Measurements from ENCODE around the gene TUT7.

TUT7 gene

GRCh38 chr9:86252870-86253269, 101.3 kb downstream of the TUT7 start:
- DNase-seq, result no peak

DNA sequence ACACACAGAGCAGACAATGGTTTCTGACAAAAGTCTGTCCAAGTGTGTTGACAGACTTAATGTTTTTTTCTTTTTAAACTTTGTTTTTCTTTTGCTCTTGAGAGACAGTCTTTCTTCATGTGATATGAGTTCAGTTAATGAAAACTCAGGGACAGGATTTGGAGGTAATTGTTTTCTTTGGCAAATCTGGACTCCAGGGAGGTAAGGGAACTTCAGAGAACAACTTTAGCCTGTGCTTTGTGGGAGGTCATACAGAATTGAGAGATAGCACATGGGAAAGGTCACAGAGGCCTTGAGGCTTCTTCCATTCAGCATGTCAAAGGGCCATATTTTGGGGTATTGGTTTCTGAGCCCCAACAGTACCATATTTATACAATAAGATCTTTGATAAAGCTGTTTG, 104.1 kb downstream of the TUT7 start:
- no peak for DNase-seq

DNA sequence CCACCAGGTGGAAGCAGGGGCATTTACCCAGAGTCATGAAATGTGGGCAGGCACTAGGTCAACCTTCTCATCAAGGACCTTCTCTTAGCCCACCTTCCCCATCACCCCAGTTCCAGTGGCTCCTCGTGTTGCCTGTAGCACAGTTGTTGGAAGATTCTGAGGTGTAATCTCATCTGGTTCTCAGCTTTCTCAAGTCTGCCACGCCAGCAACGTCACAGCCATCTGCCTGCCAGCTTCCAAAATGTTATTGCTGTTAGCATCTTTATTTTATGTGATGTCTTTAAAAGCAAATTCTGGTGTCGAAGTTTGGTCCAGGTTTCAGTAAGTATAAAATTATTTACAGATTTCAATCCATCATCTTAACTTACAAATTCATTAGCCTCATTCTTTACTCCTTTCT, 105.5 kb downstream of the TUT7 start:
- DNase-seq, result no peak

DNA sequence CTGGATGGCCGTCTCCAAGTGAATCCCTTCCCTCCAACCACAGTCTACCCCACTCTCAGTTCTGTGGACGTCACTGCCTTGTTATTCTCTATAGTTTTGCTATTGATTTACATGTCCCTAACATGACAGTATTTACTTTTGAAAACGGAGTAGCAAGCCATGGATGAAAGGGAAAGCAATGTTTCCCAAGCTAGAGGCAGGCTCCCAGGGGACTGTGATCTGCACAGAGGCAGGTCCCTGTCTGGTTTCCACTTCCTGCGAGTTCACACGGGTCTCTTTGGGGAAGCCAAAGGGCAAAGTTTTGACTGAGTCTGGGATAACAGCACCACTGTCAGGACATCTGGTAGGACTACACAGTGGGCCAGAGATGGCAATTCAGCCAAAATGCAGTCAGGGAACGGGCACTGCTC, 107.5 kb downstream of the TUT7 start:
- peak in 1 of 4 experiments; percentile 3 for DNase-seq

- DNase-seq, result peak; percentile 1 to 55 (median 30)
Observed at GRCh38 chr9:86242071-86242470, 112.1 kb downstream of the TUT7 start.

- DNase-seq, result no peak
Observed at GRCh38 chr9:86241216-86241615, 113.0 kb downstream of the TUT7 start.

DNA sequence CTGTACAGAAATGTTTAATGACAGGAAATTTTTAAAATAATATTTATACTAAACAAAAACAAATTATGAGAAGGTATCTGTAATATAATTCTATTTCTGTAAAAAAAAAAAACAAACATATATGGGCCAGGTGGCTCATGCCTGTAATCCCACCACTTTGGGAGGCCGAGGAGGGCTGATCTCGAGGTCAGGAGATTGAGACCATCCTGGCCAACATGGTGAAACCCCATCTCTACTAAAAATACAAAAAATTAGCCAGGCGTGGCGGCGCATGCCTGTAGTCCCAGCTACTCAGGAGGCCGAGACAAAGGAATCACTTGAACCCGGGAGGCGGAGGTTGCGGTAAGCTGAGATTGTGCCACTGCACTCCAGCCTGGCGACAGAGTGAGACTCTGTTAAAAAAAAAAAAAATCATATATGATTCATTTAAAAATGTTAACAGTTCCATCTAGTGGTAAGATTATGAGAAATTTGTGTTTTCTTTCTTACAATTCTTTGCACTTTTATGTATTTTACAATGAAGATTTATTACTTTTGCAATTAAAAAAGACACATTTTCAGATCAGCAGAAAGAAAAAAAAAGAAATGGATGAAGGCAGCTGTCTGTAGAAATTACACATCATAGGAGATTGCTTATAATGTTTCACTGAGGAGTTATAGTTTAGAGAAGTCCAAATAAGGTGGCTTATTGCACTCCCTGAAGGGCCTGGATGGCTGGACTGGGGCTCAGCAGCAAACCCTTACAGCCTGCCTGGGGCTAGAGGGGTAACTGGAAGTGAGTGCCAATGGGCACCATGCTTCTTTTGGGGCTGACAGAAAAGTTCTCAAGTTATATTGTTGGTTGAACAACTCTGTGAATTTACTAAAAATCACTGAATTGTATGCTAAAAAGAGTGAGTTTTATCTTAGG, 115.1 kb downstream of the TUT7 start:
- DNase-seq, result peak in 1 of 4 experiments; percentile 2

Measured in suppressor macrophage (primary cell).